GM18505 (cell line): ENCODE data around the gene TMC7.

Experiments
- ATAC-seq: cut with Tn5 transposase; IDR thresholded peaks from one replicate; pipeline ENCODE4 v1.9.1; 2021; ENCODE audit not compliant: unreplicated experiment
- POLR2A ChIP-seq: IDR thresholded peaks from 4 replicates; pipeline ENCODE4 v1.6.1; 2011; ENCODE audit warnings: borderline replicate concordance; ENCODE audit not compliant: insufficient read depth, insufficient read length; ENCODE audit errors: extremely low read depth

Gene TMC7

DNA sequence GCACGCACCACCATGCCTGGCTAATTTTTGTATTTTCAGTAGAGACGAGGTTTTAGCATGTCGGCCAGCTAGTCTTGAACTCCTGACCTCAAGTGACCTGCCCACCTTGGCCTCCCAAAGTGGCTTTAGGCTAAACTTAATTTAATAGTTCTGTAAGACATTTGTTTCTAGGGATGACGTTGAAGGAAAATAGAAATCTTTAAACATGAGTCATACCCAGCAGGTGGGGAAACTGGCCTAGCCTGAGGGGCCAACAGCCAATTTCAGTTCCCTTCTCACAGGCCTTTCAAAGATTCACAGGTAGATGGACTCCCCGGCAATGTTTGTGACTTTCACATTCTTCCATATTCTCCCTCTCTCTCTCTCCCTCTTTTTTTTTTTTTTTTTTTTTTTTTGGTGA is 111.9 kb downstream of the TMC7 start:
- TF ChIP-seq POLR2A: no peak
- ATAC-seq: no peak

DNA sequence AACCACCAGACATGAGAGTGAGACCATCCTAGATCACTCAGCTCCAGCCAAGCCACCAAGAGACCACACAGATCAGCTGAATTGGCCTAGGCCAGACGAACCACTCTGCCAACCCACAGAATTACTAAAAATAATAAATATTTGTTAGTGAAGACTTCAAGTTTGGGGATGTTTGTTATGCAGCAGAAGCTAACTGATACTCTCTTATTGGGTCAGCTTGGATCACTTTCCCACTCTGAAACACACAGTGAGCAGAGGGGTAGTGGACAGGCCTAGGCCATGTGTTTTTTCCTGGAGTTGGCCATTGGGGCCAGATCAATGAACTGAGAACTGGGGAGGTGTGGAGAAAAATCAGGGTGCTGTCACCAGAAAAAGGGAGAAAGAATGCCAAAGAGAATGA is 114.4 kb downstream of the TMC7 start:
- ATAC-seq: no peak
- no peak for TF ChIP-seq POLR2A

DNA sequence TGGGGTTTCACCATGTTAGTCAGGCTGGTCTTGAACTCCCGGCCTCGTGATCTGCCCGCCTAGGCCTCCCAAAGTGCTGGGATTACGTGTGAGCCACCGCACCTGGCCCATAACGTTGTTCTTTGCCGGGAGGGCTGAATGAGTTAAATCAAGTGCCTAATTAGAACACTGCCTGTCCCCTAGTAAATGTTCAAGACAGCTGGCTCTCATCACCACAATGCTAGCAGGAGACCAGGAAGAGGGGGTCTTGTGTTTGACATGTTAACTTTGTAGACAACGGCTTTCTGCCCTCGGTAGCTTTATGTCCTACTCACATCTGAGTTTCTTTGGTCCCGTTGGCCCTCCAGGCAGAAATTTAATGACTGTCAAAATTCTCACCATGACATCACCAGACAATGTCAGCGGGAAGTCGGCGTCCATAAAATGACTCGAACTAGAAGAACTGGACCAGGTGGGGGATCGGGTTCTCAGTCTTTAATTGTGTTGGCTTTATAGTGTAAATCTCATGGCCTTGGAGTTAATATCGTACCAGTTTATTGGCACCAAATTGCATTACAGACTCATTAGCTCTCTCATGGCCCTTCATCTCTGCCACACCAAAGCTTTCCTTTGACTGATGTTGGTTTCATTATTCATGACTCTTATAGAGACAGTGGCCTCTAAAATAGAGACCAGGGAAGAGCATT is 118.6 kb downstream of the TMC7 start:
- no peak for TF ChIP-seq POLR2A
- no peak for ATAC-seq

DNA sequence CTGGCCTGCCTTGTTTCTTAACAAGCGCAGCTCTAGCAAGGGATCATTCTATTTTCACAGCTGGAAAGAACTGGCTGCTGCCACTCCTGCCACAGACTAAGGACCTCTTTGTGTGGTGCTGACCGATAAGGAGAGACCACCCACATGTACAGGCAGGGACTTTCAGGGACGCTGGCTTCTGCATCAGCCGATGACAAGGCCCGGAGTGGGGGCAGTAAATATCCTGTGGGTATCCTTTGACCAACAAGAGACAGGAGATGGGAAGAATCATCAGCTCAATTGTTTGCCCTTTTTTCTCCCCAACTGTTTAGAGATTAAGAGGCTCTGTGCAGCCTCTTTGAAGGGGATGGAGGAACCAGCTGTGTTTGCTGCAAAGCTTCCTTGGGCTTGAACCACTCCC is 120.9 kb downstream of the TMC7 start:
- ATAC-seq: no peak
- TF ChIP-seq POLR2A: no peak

DNA sequence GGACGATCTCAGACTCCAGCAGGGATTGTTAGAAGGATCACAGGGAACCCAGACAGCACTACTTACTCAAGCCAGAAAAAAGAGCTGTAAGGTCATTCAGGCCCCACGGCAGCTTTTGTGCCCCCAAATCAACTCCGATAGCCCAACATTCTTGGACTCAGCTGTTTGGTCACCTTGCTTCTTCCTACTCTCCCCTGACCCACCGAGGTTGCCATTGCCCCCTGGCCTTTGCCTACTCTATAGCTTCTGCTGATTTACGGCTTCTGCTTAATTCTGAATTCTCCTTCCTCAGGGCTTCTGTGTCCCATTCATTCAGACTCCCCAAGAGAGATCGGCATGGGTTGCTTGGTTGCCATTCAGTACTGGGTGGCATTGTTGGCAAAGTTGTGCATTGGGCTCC is 121.4 kb downstream of the TMC7 start:
- TF ChIP-seq POLR2A: no peak
- ATAC-seq: no peak

GRCh38 chr16:19105891-19106624 is 122.3 kb downstream of the TMC7 start:
- TF ChIP-seq POLR2A: no peak
- ATAC-seq: no peak

GRCh38 chr16:19106625-19107020 is 122.9 kb downstream of the TMC7 start:
- no peak for ATAC-seq
- no peak for TF ChIP-seq POLR2A

- ATAC-seq: no peak
- TF ChIP-seq POLR2A: no peak
These were observed 124.9 kb downstream of the TMC7 start for GRCh38 chr16:19108409-19109287.

GRCh38 chr16:19109288-19109664 is 125.5 kb downstream of the TMC7 start:
- TF ChIP-seq POLR2A: no peak
- ATAC-seq: no peak

GRCh38 chr16:19110537-19111360 is 127.0 kb downstream of the TMC7 start:
- TF ChIP-seq POLR2A: no peak
- ATAC-seq: no peak

DNA sequence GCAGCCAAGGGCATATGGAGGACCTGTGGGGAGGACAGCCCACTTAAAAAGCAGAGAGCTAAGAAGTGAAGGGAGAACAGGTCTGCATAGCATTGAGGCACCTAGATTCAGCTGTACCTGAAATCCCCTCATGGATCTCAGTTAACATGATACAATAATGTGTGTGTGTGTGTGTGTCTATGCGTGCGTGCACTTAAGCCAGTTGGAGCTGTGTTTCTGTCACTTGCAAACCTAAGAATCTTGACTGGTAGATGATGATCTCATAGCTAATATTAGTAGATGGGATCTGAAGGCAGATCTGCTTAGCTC is 128.3 kb downstream of the TMC7 start:
- no peak for ATAC-seq

More for the DNA sequence above, 128.3 kb downstream of the TMC7 start:
- TF ChIP-seq POLR2A: no peak
